Gastrocnemius medialis (tissue), 4 donors: ENCODE results near the gene FAHD2A.

Experiments
- POLR2A ChIP-seq, 2 donors: fragments of 450-650 bp; IDR thresholded peaks; one replicate each; pipeline ENCODE4 v1.6.1; 2017; ENCODE audit warnings: antibody characterized with exemption in 2 of 2, mild to moderate bottlenecking in 2 of 2, moderate library complexity in 2 of 2
- TF ChIP-seq, protein P1 (sequence below), 5 experiments: fragments of 450-650 bp in 3 of 5; fragments of 200-600 bp in 2 of 5; sonication (generic) in 2 of 5; IDR thresholded peaks in 4 of 5; conservative IDR thresholded peaks in 1 of 5; 1 replicate in 4 of 5; 2 replicates in 1 of 5; pipeline ENCODE4 v1.5.1; 2016 to 2019; ENCODE audit warnings: antibody characterized with exemption in 5 of 5, mild to moderate bottlenecking in 3 of 5, moderate library complexity in 3 of 5

- TF ChIP-seq, protein P1, sequence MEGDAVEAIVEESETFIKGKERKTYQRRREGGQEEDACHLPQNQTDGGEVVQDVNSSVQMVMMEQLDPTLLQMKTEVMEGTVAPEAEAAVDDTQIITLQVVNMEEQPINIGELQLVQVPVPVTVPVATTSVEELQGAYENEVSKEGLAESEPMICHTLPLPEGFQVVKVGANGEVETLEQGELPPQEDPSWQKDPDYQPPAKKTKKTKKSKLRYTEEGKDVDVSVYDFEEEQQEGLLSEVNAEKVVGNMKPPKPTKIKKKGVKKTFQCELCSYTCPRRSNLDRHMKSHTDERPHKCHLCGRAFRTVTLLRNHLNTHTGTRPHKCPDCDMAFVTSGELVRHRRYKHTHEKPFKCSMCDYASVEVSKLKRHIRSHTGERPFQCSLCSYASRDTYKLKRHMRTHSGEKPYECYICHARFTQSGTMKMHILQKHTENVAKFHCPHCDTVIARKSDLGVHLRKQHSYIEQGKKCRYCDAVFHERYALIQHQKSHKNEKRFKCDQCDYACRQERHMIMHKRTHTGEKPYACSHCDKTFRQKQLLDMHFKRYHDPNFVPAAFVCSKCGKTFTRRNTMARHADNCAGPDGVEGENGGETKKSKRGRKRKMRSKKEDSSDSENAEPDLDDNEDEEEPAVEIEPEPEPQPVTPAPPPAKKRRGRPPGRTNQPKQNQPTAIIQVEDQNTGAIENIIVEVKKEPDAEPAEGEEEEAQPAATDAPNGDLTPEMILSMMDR (IDR thresholded peaks at IDR 0.05 in 4 of 5, conservative IDR thresholded peaks at IDR 0.05 in 1 of 5), result no peak
- no peak for TF ChIP-seq POLR2A (IDR thresholded peaks at IDR 0.05)
Observed at GRCh38 chr2:95382686-95383634, 19.5 kb upstream of the FAHD2A start.
